Sigmoid colon (tissue), 7 donors: Measurements from ENCODE around the gene CACNA1G. TPM values are rescaled to one million over a fixed set of nuclear protein-coding genes. Genes with fewer than 3 reads are reported as not detected.
A peak's percentile ranks its signal among the peaks of the same experiment; 100 is the strongest.

Experiments used
- DNase-seq: peaks from one replicate; pipeline ENCODE4 v3.0.0-alpha.2; 2019
- H3K27ac ChIP-seq, 4 donors: fragments of 200-600 bp; sonication (generic); one replicate each; pipeline ENCODE4 v1.5.1; 2016 to 2019; ENCODE audit warnings: mild to moderate bottlenecking in 1 of 4
- H3K27me3 ChIP-seq, 3 donors: fragments of 200-600 bp; sonication (generic); one replicate each; pipeline ENCODE4 v1.5.1; 2019; ENCODE audit warnings: mild to moderate bottlenecking in 1 of 3
- H3K36me3 ChIP-seq, 4 donors: fragments of 200-600 bp; sonication (generic); one replicate each; pipeline ENCODE4 v1.5.1; 2016 to 2019
- H3K4me1 ChIP-seq, 4 donors: fragments of 200-600 bp; sonication (generic); one replicate each; pipeline ENCODE4 v1.5.1; 2017 to 2019
- H3K4me3 ChIP-seq, 4 donors: fragments of 200-600 bp; sonication (generic); one replicate each; pipeline ENCODE4 v1.5.1; 2017 to 2019; ENCODE audit warnings: mild to moderate bottlenecking in 2 of 4, moderate library complexity in 1 of 4
- H3K9me3 ChIP-seq, 4 donors: fragments of 200-600 bp in 3 of 4; sonication (generic) in 3 of 4; one replicate each; pipeline versions ENCODE4 v1.5.1 to v1.6.1; 2013 to 2019
- EP300 ChIP-seq, 4 donors: sonication (generic); formaldehyde crosslinking; IDR thresholded peaks; one replicate each; pipeline ENCODE4 v1.6.1; 2017; ENCODE audit warnings: antibody characterized with exemption in 4 of 4
- POLR2A ChIP-seq, 2 donors: fragments of 450-650 bp; IDR thresholded peaks; one replicate each; pipeline ENCODE4 v1.6.1; 2016; ENCODE audit warnings: antibody characterized with exemption in 2 of 2, mild to moderate bottlenecking in 2 of 2, moderate library complexity in 2 of 2
- POLR2AphosphoS5 ChIP-seq, 4 donors: sonication (generic); formaldehyde crosslinking; IDR thresholded peaks; one replicate each; pipeline ENCODE4 v1.6.1; 2017; ENCODE audit warnings: antibody characterized with exemption in 4 of 4
- WGBS, 2 donors: extraction: QIAGEN DNeasy Blood & Tissue Kit; methylation state at CpG; one replicate each; pipeline ENCODE4 v1.1.7; 2013; 5-methylcytosine and 5-hydroxymethylcytosine counted together
- intact Hi-C: fragments of 100-400 bp; cut with DNase I; formaldehyde crosslinking; loops from one replicate; pipeline ENCODE4 v1.15.1; 2023
- polyA plus RNA-seq, 3 donors: library from polyadenylated mRNA; stranded (reverse); fragments of 200-250 nt; gene quantifications; one replicate each; pipeline ENCODE4 v1.2.3, GENCODE V29; 2013
- total RNA-seq, 4 donors: library from RNA; depleted of rRNA; stranded (reverse); fragments of >200 nt; gene quantifications; one replicate each; pipeline ENCODE4 v1.1.0, GENCODE V29; 2016
- TF ChIP-seq, protein P1 (sequence below), 4 experiments: fragments of 450-650 bp in 3 of 4; fragments of 200-600 bp in 1 of 4; IDR thresholded peaks; one replicate each; pipeline ENCODE4 v1.5.1; 2016 to 2019; ENCODE audit warnings: antibody characterized with exemption in 4 of 4, mild to moderate bottlenecking in 3 of 4, moderate library complexity in 2 of 4
- donor health status: healthy with polysubstance abuse.
- donor health status: Bipolar disorder and iron deficiency.
- donor health status: healthy.

Gene CACNA1G
- total RNA-seq (1 to 10 TPM in 1 of 4 donors, under 1 TPM in 3; 0.33 to 1.4 (median 0.59) TPM), polyA plus RNA-seq (under 1 TPM in 2 of 3 donors, not detected in 1; under 0.01 to 0.20 TPM)

DNA sequence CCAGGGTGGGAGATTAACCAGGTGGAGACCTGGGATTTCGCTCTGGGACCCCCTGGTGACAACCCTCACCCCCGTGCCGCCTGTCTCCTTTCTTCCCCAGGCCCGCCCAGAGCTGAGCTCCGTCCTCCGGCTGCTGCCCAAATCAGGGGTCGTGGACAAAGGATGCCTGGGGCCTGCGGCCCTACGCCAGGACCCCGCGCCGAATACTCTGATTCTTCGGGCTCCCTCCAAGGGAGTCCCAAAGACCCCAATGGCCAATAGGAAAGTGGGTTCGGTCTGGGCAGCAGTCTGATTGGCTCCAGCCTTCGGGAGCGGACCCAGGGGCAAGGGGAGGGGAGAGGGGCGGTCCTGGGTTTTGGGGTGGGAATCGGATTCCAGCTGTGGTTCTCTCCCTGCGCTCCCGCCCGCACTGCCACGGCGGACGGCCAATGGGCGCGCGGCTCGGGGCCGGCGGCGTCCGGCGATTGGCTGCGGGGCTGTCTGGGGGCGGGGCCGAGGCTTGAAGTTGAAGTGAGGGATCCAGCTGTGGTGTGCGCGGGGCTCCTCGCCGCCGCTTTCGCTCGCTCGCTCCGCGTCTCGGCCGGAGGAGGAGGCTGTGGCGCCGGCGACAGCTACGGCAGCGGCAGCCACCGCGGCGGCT lies at the start of gene CACNA1G:
CACNA1G (plus strand) TSS at position 531 of the 640 bp plus-strand sequence. CDS start 745 bp downstream, outside the sequence.
- peaks cover 0 to 14% (median 5%) of the 10 kb centered on the region in 4 donors for H3K36me3 ChIP-seq
- no peak for TF ChIP-seq POLR2A (IDR thresholded peaks at IDR 0.05)
- peak in 1 of 4 donors; percentile 52 for TF ChIP-seq POLR2AphosphoS5 (IDR thresholded peaks at IDR 0.05)
- H3K27ac ChIP-seq, result peak within 1 kb of the TSS in 1 of 4 donors; percentile 42
- H3K4me1 ChIP-seq, result peaks cover 0 to 51% (median 48%) of the 10 kb centered on the region in 4 donors
- peak within 1 kb of the TSS; percentile 23 to 58 (median 50) for H3K4me3 ChIP-seq
- peak; percentile 95 for DNase-seq
- peaks cover 27 to 74% (median 59%) of the 10 kb centered on the region in 3 donors for H3K27me3 ChIP-seq
- no peaks in the 10 kb centered on the region for H3K9me3 ChIP-seq
- intact Hi-C loops, result no loop called here
- 1% methylated on average over 56 of the region's 56 CpGs for WGBS, 2 donors

DNA sequence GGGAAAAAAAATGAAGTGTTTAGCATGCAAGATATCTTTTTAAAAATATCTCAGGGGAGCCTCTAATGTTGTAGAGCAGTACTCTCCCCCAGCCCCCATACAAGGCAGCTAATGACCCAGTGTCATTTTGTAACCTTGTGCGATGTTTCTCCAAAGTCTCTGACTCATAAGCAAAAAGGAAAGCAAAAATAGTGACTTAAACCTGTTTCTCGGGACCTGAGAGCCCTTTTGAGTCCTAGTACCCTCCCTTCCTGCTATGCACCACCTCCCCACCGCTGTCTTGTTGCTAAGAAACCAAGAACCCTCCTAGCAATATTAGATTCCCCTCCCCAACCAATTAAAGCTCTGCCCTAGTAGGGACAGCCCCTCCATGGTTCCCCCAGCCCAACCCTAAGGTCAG lies 49.5 kb upstream of the CACNA1G start:
- H3K4me3 ChIP-seq, result no peak overlapping the region
- H3K36me3 ChIP-seq, result no peaks in the 10 kb centered on the region
- H3K27ac ChIP-seq, result no peak overlapping the region
- WGBS, 2 donors, result 50 to 67% methylated on average over 3 of the region's 3 CpGs
- TF ChIP-seq, protein P1, sequence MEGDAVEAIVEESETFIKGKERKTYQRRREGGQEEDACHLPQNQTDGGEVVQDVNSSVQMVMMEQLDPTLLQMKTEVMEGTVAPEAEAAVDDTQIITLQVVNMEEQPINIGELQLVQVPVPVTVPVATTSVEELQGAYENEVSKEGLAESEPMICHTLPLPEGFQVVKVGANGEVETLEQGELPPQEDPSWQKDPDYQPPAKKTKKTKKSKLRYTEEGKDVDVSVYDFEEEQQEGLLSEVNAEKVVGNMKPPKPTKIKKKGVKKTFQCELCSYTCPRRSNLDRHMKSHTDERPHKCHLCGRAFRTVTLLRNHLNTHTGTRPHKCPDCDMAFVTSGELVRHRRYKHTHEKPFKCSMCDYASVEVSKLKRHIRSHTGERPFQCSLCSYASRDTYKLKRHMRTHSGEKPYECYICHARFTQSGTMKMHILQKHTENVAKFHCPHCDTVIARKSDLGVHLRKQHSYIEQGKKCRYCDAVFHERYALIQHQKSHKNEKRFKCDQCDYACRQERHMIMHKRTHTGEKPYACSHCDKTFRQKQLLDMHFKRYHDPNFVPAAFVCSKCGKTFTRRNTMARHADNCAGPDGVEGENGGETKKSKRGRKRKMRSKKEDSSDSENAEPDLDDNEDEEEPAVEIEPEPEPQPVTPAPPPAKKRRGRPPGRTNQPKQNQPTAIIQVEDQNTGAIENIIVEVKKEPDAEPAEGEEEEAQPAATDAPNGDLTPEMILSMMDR (IDR thresholded peaks at IDR 0.05), result no peak
- TF ChIP-seq EP300 (IDR thresholded peaks at IDR 0.05) (no peak), POLR2A (IDR thresholded peaks at IDR 0.05) (no peak), POLR2AphosphoS5 (IDR thresholded peaks at IDR 0.05) (no peak)
- intact Hi-C loops, result no loop called here
- H3K27me3 ChIP-seq, result no peaks in the 10 kb centered on the region
- no peaks in the 10 kb centered on the region for H3K9me3 ChIP-seq
- no peak for DNase-seq
- H3K4me1 ChIP-seq, result peaks cover 0 to 31% (median 19%) of the 10 kb centered on the region in 4 donors

GRCh38 chr17:50513495-50513894 lies 47.0 kb upstream of the CACNA1G start:
- no peak for DNase-seq
- Histone ChIP-seq H3K4me1 (peaks cover 0 to 24% (median 19%) of the 10 kb centered on the region in 4 donors), H3K9me3 (no peaks in the 10 kb centered on the region), H3K27ac (no peak overlapping the region), H3K36me3 (no peaks in the 10 kb centered on the region), H3K4me3 (no peak overlapping the region), H3K27me3 (no peaks in the 10 kb centered on the region)
- TF ChIP-seq POLR2AphosphoS5 (IDR thresholded peaks at IDR 0.05) (no peak), POLR2A (IDR thresholded peaks at IDR 0.05) (no peak), EP300 (IDR thresholded peaks at IDR 0.05) (no peak)
- TF ChIP-seq, protein P1 (IDR thresholded peaks at IDR 0.05), result no peak
- 70 to 84% methylated on average over 4 of the region's 4 CpGs for WGBS, 2 donors
- intact Hi-C loops, result no loop called here

GRCh38 chr17:50514388-50514787 lies 46.1 kb upstream of the CACNA1G start:
- Histone ChIP-seq H3K36me3 (no peaks in the 10 kb centered on the region), H3K27ac (peak overlapping the region in 3 of 4 donors; percentile 6 to 58 (median 39)), H3K4me1 (peaks cover 0 to 15% (median 11%) of the 10 kb centered on the region in 4 donors), H3K4me3 (no peak overlapping the region), H3K27me3 (no peaks in the 10 kb centered on the region), H3K9me3 (no peaks in the 10 kb centered on the region)
- intact Hi-C loops, result no loop called here
- TF ChIP-seq, protein P1 (IDR thresholded peaks at IDR 0.05), result no peak
- TF ChIP-seq POLR2A (IDR thresholded peaks at IDR 0.05) (no peak), EP300 (IDR thresholded peaks at IDR 0.05) (no peak), POLR2AphosphoS5 (IDR thresholded peaks at IDR 0.05) (no peak)
- no peak for DNase-seq
- 49 to 79% methylated on average over 3 of the region's 3 CpGs for WGBS, 2 donors

- intact Hi-C loops, result no loop called here
- Histone ChIP-seq H3K4me3 (no peak overlapping the region), H3K4me1 (peaks cover 0 to 15% (median 11%) of the 10 kb centered on the region in 4 donors), H3K27me3 (no peaks in the 10 kb centered on the region), H3K27ac (peak overlapping the region in 3 of 4 donors; percentile 6 to 58 (median 39)), H3K36me3 (no peaks in the 10 kb centered on the region), H3K9me3 (no peaks in the 10 kb centered on the region)
- 84 to 94% methylated on average over 6 of the region's 6 CpGs for WGBS, 2 donors
- peak; percentile 82 for DNase-seq
- TF ChIP-seq POLR2A (IDR thresholded peaks at IDR 0.05) (no peak), EP300 (IDR thresholded peaks at IDR 0.05) (no peak), POLR2AphosphoS5 (IDR thresholded peaks at IDR 0.05) (no peak)
- TF ChIP-seq, protein P1 (IDR thresholded peaks at IDR 0.05), result no peak
These were observed 45.4 kb upstream of the CACNA1G start for GRCh38 chr17:50514936-50515702.
